ENCODE measurements around the gene SLC2A1. TPM values are rescaled to one million over a fixed set of nuclear protein-coding genes. Genes with fewer than 3 reads are reported as not detected.

SLC2A1 gene
- total RNA-seq, 1 experiment from 2014 or later: 204 TPM

DNA sequence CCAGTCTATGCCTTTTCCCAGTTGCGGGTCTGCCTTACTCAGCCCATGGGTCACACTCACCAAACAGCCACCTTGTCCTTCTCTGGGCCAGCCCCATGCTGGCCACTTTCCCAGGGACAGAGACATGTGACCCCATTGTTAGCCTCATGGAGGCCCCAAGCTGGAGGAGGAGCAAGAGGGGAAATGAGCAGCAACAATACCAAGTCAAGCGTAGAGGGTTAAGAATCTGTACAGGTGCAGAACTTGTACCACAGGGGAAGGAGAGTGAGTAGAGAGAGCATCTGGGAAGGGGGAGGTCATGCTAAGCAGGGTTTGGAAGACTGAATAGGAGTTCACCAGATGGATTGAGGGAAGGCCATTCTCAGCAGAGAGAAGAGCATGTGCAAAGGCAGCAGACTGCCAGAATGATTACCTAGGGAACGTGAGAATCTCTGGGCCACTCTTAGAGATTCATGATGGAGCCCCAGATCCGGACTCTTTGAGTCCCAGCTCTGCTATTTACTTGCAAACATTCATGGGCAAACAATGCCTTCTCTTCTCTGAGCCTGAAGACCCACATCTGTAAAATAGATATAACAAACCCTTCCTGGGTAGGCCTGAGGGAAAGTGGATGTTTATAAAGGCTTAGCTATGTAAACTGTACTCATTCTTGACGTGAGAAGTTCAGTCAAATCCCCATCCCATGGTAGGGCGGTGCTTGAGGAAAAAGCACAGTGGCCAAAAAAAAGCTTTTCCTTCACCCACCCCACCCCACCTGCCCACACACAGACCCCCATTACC is 2.8 kb upstream of the SLC2A1 start:
- no peak for DNase-seq (ENCODE audit: low read depth)

DNA sequence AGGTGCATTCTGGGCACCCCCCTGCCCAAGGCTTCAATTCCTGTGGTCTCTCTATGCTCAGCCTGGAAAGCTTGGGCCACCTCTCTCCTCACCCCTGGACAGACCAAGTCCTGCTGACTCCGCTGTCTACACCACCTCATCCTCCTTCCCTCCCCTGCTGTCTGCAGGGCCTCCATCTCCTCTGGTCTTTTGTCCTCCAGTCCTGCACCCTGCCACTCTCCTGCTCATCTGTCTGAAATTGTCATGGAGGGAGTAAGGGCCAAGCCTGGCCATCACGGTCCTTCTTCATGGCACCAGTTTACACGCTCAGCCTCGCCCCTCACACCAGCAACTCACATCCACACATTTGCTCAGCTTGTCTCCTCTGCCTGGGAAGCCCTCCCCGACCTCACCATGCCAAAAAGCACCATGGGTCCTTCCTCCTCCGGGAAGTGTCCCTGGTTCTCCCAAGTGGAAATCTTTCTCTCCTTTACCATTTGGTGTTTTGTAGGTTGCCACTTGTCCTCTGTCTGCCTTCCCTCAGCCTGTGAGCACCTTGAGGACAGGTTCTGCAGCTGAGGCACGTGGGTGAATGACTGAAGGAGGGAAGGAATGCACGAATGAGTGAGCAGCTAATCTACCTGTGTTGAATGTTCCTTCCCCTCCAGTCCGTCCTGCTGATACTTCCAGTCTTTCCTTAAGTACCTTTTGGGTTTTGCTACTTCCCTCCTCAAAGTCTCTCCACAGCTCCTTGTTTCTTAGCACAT is 2.1 kb upstream of the SLC2A1 start:
- no peak for DNase-seq (ENCODE audit: low read depth)

DNA sequence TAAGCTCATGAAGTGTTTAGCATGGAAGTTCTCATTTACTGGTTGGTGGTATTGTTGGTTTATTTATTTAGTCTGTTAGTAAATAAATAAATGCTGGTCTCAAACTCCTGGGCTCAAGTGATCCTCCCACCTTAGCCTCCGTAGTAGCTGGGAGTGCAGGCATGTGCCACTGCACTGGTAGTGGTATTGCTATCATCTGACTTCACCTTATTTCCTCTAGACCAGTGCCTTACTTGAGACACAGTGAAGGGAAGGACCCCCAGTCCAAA is 1.4 kb upstream of the SLC2A1 start:
- no peak for DNase-seq (ENCODE audit: low read depth)

GRCh38 chr1:42957880-42958487 is 684 bp downstream of the SLC2A1 start:
- DNase-seq (ENCODE audit: low read depth): peak; percentile 61

DNA sequence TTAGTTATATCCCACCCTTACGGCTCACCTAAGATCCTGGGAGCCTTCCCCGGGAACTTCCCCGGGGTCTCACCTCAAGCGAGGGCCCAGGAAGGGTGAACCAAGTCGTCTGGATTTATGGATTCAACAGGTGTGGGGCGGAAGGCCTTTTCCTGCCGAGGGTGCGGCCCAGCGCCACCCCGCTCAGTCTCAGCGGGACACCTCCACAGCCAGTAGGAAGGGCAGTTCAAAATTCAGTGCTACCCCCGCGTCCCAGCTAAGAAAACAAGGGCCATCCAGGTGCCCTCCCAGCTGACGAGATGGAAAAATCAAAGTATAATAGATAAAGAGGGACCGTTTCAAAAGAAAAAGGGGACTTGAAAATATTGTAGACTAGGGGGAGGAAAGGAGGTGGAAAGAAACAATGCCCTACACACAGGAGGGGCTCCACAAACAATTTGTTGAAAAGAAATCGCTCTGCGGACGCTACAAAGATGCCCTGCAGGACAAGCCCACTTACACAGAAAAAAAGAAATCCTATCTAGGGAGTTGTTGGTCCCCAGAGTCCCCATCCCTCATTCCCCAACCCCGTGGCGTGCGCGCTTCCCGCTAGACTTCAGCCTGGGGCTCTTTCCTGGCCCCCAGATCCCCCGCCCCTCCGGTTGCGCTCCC is 1.3 kb downstream of the SLC2A1 start:
- no peak for DNase-seq (ENCODE audit: low read depth)

DNA sequence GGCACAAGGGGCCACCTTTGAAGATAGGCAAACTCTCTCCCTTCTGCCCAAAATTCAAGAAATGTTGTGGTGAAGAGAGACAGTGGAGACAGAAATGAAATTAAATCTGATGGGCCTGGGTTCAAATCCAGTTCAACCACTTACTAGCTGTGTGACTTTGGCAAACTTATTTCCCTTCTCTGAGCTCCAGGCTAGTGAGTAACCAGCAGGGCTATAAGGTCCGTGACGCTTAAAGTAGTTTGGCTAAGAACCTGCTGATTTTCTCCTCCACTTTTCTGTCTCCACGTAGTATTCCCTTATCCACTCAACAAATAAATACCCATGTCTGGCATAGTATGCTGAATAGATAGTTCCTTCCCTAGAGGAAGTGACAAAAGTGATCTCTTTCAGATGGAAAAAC is 1.9 kb downstream of the SLC2A1 start:
- DNase-seq (ENCODE audit: low read depth): no peak

- no peak for DNase-seq (ENCODE audit: low read depth)
Observed at GRCh38 chr1:42955311-42956063, 3.2 kb downstream of the SLC2A1 start.

GRCh38 chr1:42953182-42954180 is 5.2 kb downstream of the SLC2A1 start:
- no peak for DNase-seq (ENCODE audit: low read depth)

DNA sequence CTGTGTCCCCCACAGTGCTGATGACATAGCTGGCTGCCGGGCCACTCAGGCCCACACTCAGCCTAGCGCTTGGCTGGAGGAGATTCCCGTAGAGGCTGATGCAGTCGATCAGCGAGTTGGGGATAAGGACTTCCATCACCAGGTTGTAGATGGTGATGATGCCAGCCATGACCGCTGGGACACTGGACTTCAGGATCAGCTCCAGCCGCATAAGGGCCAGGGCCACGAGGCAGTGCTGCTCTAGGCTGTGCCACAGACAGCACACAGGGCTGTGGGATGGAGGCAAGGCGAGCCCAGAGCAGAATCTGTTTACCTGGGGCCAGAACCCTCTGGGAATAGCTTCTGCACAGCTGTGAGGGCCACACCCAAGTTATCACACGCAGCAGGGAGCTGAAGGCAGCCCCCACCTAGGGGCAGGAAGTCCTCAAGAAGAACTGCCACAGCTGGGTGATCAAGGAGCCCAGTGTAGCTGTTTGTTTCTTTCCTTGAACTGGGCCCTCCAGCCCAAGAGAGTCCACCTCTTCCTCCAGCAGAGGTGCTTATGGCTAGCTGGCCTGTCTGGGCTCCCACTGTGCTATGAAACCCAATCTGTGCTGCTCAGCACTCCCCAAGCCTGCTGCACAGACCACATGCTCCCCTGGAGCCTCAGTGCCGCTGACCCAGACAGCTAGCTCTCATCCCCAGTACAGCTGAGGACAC is 6.2 kb downstream of the SLC2A1 start:
- no peak for DNase-seq (ENCODE audit: low read depth)

DNA sequence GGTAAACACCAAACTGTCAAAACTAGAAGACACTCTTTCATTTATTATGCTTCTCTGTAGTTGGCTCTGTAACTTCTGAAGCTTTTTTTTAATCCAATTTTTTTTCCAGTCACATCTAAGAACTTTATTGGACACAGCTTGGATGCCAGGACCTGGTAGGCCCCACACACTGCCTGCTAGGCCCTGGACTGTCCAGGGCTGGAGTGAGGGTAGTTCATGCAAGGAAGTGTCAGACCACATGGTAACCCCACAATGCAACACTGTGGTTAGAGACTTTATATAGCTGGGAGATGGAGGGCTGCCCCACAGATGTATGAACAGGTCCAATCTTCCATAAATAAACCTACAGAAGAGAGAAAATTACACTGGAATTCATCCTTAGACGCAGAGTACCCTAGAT is 7.1 kb downstream of the SLC2A1 start:
- no peak for DNase-seq (ENCODE audit: low read depth)

- DNase-seq (ENCODE audit: low read depth): peak; percentile 85
Observed at GRCh38 chr1:42950116-42950481, 8.6 kb downstream of the SLC2A1 start.

- no peak for DNase-seq (ENCODE audit: low read depth)
Observed at GRCh38 chr1:42949312-42950115, 9.2 kb downstream of the SLC2A1 start.

DNA sequence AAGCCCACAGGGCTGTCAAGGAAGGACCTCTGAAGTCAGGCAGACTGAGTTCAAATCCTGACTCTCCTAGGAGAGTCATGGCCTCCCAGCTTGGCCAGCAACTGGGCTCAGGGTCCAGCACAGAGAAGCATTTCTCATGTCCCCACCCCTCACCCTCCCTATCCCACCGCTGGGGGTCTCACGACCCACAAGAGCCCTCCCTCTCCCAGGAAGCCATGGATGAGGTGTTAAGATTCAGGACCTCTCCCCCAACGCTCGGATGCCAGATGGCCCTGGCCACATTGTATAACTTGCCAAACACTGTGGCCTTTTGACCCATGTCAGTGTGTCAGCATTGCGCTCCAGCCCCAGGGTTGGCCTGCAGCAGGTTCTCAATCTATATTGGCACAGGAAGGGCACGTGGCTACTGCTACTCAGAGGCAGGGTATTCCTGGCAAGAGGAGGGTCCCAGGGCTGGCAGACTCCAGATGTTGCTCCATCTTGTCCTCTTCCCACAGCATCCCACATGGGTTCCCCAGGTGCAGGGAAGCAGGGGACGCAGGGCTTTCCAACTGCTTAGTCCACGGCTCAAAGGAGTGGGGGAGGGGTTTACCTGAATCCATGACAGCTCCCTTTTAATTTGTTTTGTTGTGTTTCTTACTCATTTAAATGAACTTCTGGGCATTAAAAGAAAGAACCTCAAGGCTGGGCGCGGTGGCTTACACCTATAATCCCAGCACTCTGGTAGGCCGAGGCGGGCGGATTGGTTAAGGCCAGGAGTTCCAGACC is 10.5 kb downstream of the SLC2A1 start:
- DNase-seq (ENCODE audit: low read depth): no peak

GRCh38 chr1:42947117-42947516 is 11.6 kb downstream of the SLC2A1 start:
- no peak for DNase-seq (ENCODE audit: low read depth)

- DNase-seq (ENCODE audit: low read depth): no peak
Observed at GRCh38 chr1:42946120-42946898, 12.4 kb downstream of the SLC2A1 start.

GRCh38 chr1:42945164-42945563 is 13.5 kb downstream of the SLC2A1 start:
- no peak for DNase-seq (ENCODE audit: low read depth)

DNA sequence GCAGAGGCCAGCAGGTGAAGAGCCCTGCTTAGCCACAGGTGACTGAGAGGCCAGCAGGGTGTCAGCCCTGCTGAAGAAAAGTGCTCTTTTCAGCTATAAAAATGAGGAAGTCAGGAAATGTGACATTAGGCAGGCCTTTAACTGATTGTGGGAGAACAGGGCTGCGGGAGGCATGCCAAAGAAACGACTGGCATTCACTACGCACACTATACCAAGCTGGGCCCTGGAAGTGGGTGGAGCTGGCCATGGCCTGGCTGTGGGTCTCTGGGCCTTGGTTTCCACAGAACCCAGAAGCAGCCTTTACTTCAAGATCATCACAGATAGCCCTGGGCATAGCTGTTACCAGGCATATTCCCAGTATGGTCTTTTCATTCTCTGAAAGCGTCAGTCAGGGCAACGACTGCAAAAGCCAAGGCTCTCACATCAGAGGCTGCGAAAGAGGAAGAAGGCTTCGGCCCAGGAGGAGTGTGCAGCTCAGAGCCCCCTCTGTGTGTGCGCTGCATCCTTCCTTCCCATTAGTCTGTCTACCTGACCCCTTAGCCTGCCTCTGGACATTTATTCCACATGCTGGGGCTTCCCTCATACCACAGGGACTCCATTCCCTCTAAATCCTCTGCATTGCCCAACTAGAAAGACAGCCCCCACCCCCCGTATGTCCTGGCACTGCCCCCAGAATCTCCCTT is 14.3 kb downstream of the SLC2A1 start:
- DNase-seq (ENCODE audit: low read depth): no peak

Measured in HT1080 (cell line).